H1 (cell line): ENCODE measurements around the gene ADAMTS16. TPM values are rescaled to one million over a fixed set of nuclear protein-coding genes. Genes with fewer than 3 reads are reported as not detected.

Source experiments
- CTCF ChIA-PET: fragments of 300-600 bp; sonication (Branson Sonifier 250); formaldehyde crosslinking; loops from one replicate; lab custom pipeline; 2021; ENCODE audit not compliant: partially characterized antibody; lab: Charles Lee
- POLR2A ChIA-PET: fragments of 300-600 bp; sonication (Branson Sonifier 250); formaldehyde crosslinking; loops from one replicate; lab custom pipeline; 2021; ENCODE audit warnings: inconsistent platforms; ENCODE audit not compliant: partially characterized antibody; lab: Charles Lee
- DNase-seq, 2 experiments: peaks; one replicate each; pipeline versions ENCODE4 v3.0.0 to v3.0.0-alpha.2; 2010 to 2022; ENCODE audit warnings: low spot score in 2 of 2, low read depth in 1 of 2, mixed read lengths in 1 of 2
- FAIRE-seq: peaks from 2 replicates; lab custom pipeline; 2011; peaks lifted over from hg19 to GRCh38; lab: Jason Lieb, UNC
- H2AFZ ChIP-seq: 2 replicates; pipeline ENCODE4 v1.8.1; 2012; ENCODE audit warnings: low read length, inconsistent platforms
- H2AK5ac ChIP-seq: 2 replicates; pipeline ENCODE4 v1.6.1; 2013; ENCODE audit warnings: low read depth, low read length
- H2BK120ac ChIP-seq: replicated peaks from 2 replicates; pipeline ENCODE3; 2013; ENCODE audit warnings: low read depth, low read length, inconsistent platforms
- H2BK12ac ChIP-seq: 2 replicates; pipeline ENCODE4 v1.6.1; 2013; ENCODE audit warnings: low read depth, low read length
- H2BK15ac ChIP-seq: 2 replicates; pipeline ENCODE4 v1.6.1; 2013; ENCODE audit warnings: low read length
- H2BK20ac ChIP-seq: 2 replicates; pipeline ENCODE4 v1.6.1; 2013; ENCODE audit warnings: low read length
- H2BK5ac ChIP-seq: 2 replicates; pipeline ENCODE4 v1.6.1; 2013; ENCODE audit warnings: low read depth, low read length
- H3K14ac ChIP-seq: 2 replicates; pipeline ENCODE4 v1.6.1; 2013; ENCODE audit warnings: inconsistent platforms; ENCODE audit not compliant: insufficient read length
- H3K18ac ChIP-seq: 2 replicates; pipeline ENCODE4 v1.6.1; 2013; ENCODE audit warnings: low read length; ENCODE audit errors: extremely low read depth
- H3K23ac ChIP-seq: 2 replicates; pipeline ENCODE4 v1.6.1; 2013; ENCODE audit warnings: inconsistent platforms; ENCODE audit not compliant: insufficient read length
- H3K23me2 ChIP-seq: 2 replicates; pipeline ENCODE4 v1.6.1; 2013; ENCODE audit warnings: low read depth, low read length
- H3K27ac ChIP-seq: 2 replicates; pipeline ENCODE4 v1.6.1; 2011; ENCODE audit warnings: low read depth, low read length, inconsistent platforms
- H3K27me3 ChIP-seq, 4 experiments: replicated peaks in 1 of 4; 1 replicate in 1 of 4; 2 replicates in 3 of 4; pipeline versions ENCODE4 v1.6.1 to v1.8.1; 2011 to 2013; ENCODE audit warnings: low read length in 3 of 4, mild to moderate bottlenecking in 3 of 4, inconsistent platforms in 2 of 4, mixed read lengths in 2 of 4, moderate library complexity in 1 of 4; ENCODE audit not compliant: control insufficient read depth in 3 of 4, insufficient read depth in 3 of 4; ENCODE audit errors: extremely low read depth in 1 of 4
- H3K36me3 ChIP-seq, 4 experiments: 2 replicates each; pipeline versions ENCODE4 v1.6.1 to v1.8.1; 2011 to 2013; ENCODE audit warnings: mild to moderate bottlenecking in 4 of 4, low read length in 3 of 4, moderate library complexity in 2 of 4, control low read depth in 1 of 4, inconsistent platforms in 1 of 4; ENCODE audit not compliant: insufficient read depth in 4 of 4, control insufficient read depth in 2 of 4
- H3K4ac ChIP-seq: replicated peaks from 2 replicates; pipeline ENCODE3; 2013; ENCODE audit warnings: low read length, low read depth, mixed read lengths, inconsistent platforms; ENCODE audit not compliant: insufficient read length
- H3K4me1 ChIP-seq, 4 experiments: replicated peaks in 1 of 4; 1 replicate in 1 of 4; 2 replicates in 3 of 4; pipeline versions ENCODE4 v1.6.1 to v1.8.1; 2011 to 2013; ENCODE audit warnings: low read length in 3 of 4, inconsistent platforms in 2 of 4, mixed read lengths in 1 of 4; ENCODE audit not compliant: insufficient read depth in 4 of 4, control insufficient read depth in 3 of 4
- H3K4me2 ChIP-seq, 2 experiments: 2 replicates each; pipeline versions ENCODE4 v1.6.1 to v1.8.1; 2011 to 2013; ENCODE audit warnings: low read depth in 2 of 2, low read length in 2 of 2, control low read depth in 1 of 2, inconsistent platforms in 1 of 2, mild to moderate bottlenecking in 1 of 2; ENCODE audit not compliant: insufficient read depth in 1 of 2
- H3K4me3 ChIP-seq, 4 experiments: fragments of 200-600, 300-600 bp in 1 of 4; sonication (generic), shearing (Covaris generic), sonication (Bioruptor Twin) in 1 of 4; 2 replicates each; pipeline versions ENCODE4 v1.5.1 to v1.8.1; 2011 to 2016; ENCODE audit warnings: low read length in 4 of 4, low read depth in 3 of 4, control low read depth in 2 of 4, inconsistent platforms in 2 of 4, mild to moderate bottlenecking in 2 of 4, mixed read lengths in 1 of 4, moderate library complexity in 1 of 4; ENCODE audit not compliant: insufficient read depth in 2 of 4; ENCODE audit errors: extremely low read depth in 1 of 4
- H3K56ac ChIP-seq: replicated peaks from 2 replicates; pipeline ENCODE3; 2013; ENCODE audit warnings: low read depth, mild to moderate bottlenecking, mixed read lengths, low read length, inconsistent platforms; ENCODE audit not compliant: insufficient read length
- H3K79me1 ChIP-seq: 2 replicates; pipeline ENCODE4 v1.6.1; 2013; ENCODE audit warnings: low read depth, low read length, control low read depth
- H3K79me2 ChIP-seq, 2 experiments: 2 replicates each; pipeline versions ENCODE4 v1.6.1 to v1.8.1; 2012 to 2013; ENCODE audit warnings: low read length in 2 of 2, mild to moderate bottlenecking in 2 of 2, inconsistent platforms in 1 of 2; ENCODE audit not compliant: insufficient read depth in 2 of 2, control insufficient read depth in 1 of 2
- H3K9ac ChIP-seq, 4 experiments: replicated peaks in 1 of 4; 1 replicate in 1 of 4; 2 replicates in 3 of 4; pipeline versions ENCODE4 v1.6.1 to v1.8.1; 2011 to 2013; ENCODE audit warnings: low read depth in 3 of 4, low read length in 3 of 4, control low read depth in 2 of 4, mild to moderate bottlenecking in 2 of 4, moderate library complexity in 2 of 4, inconsistent platforms in 1 of 4; ENCODE audit errors: extremely low read depth in 1 of 4
- H3K9me3 ChIP-seq, 2 experiments: 2 replicates each; pipeline versions ENCODE4 v1.6.1 to v1.8.1; 2012 to 2013; ENCODE audit warnings: mild to moderate bottlenecking in 2 of 2, moderate library complexity in 2 of 2, control low read depth in 1 of 2, inconsistent platforms in 1 of 2, low read depth in 1 of 2, low read length in 1 of 2, mixed read lengths in 1 of 2; ENCODE audit not compliant: insufficient read depth in 2 of 2
- H4K20me1 ChIP-seq, 2 experiments: replicated peaks in 1 of 2; 2 replicates each; pipeline versions ENCODE3 to v1.8.1; 2011 to 2013; ENCODE audit warnings: inconsistent platforms in 2 of 2, low read length in 2 of 2, mild to moderate bottlenecking in 1 of 2; ENCODE audit not compliant: insufficient read depth in 2 of 2, control insufficient read depth in 1 of 2
- H4K5ac ChIP-seq: 2 replicates; pipeline ENCODE4 v1.6.1; 2013; ENCODE audit warnings: low read length, low read depth, mixed read lengths, inconsistent platforms; ENCODE audit not compliant: insufficient read length
- H4K8ac ChIP-seq: 2 replicates; pipeline ENCODE4 v1.8.0; 2013; ENCODE audit warnings: mild to moderate bottlenecking, moderate library complexity, low read length, inconsistent platforms; ENCODE audit not compliant: insufficient read depth; ENCODE audit errors: extremely low read depth
- H4K91ac ChIP-seq: replicated peaks from 2 replicates; pipeline ENCODE3; 2013; ENCODE audit warnings: low read length, mixed read lengths, inconsistent platforms; ENCODE audit not compliant: insufficient read length
- BACH1 ChIP-seq: IDR thresholded peaks from 2 replicates; pipeline ENCODE4 v1.6.1; 2012; ENCODE audit warnings: low read length, improper control_type of control experiment
- HDAC2 ChIP-seq, 2 experiments: fragments of 300-600 bp in 1 of 2; sonication (generic) in 1 of 2; IDR thresholded peaks; 2 replicates each; pipeline ENCODE4 v1.6.1; 2011 to 2012; ENCODE audit warnings: low read depth in 2 of 2, low read length in 2 of 2, mild to moderate bottlenecking in 2 of 2, moderate library complexity in 2 of 2, borderline replicate concordance in 1 of 2, inconsistent platforms in 1 of 2
- KDM1A ChIP-seq: fragments of 200-600, 300-600 bp; sonication (generic); IDR thresholded peaks from 2 replicates; pipeline ENCODE4 v1.7.1; 2016; ENCODE audit warnings: mild to moderate bottlenecking, low read length, borderline replicate concordance
- NANOG ChIP-seq: IDR thresholded peaks from 2 replicates; pipeline ENCODE4 v1.6.1; 2011; ENCODE audit warnings: low read length, low read depth, mild to moderate bottlenecking, inconsistent platforms; ENCODE audit not compliant: insufficient read depth, poor library complexity, severe bottlenecking
- PHF8 ChIP-seq: fragments of 200-600 bp; sonication (generic); conservative IDR thresholded peaks from 2 replicates; pipeline ENCODE4 v1.7.1; 2012; ENCODE audit warnings: low read depth, mild to moderate bottlenecking, inconsistent platforms, low read length, moderate library complexity
- POU5F1 ChIP-seq: IDR thresholded peaks from 2 replicates; pipeline ENCODE4 v1.6.1; 2011; ENCODE audit warnings: low read depth, mild to moderate bottlenecking, low read length, moderate library complexity
- RAD21 ChIP-seq, 2 experiments: IDR thresholded peaks in 1 of 2; conservative IDR thresholded peaks in 1 of 2; 2 replicates each; pipeline ENCODE4 v1.6.1; 2011; ENCODE audit warnings: low read depth in 2 of 2, low read length in 2 of 2, improper control_type of control experiment in 1 of 2, inconsistent platforms in 1 of 2, mild to moderate bottlenecking in 1 of 2, moderate library complexity in 1 of 2
- WGBS, 2 experiments: shearing (Covaris generic) in 1 of 2; methylation state at CpG; one replicate each; pipeline versions ENCODE4 v1.1.6 to v1.1.7; 2013 to 2015; ENCODE audit warnings: low lambda C conversion rate in 2 of 2, mixed read lengths in 2 of 2, inconsistent platforms in 1 of 2, low coverage in 1 of 2, missing lambda C conversion rate in 1 of 2; ENCODE audit not compliant: insufficient replicate concordance in 2 of 2, insufficient coverage in 1 of 2, insufficient read length in 1 of 2; ENCODE audit errors: extremely low coverage in 1 of 2, missing lambda C conversion rate in 1 of 2; 5-methylcytosine and 5-hydroxymethylcytosine counted together
- polyA plus RNA-seq, 7 experiments: library from polyadenylated mRNA; depleted of rRNA in 3 of 7; stranded (reverse) in 5 of 7; unstranded in 2 of 7; fragments of >200 nt in 5 of 7; fragments of 200-250 nt in 2 of 7; gene quantifications; 1 replicate in 5 of 7; 2 replicates in 1 of 7; 4 replicates in 1 of 7; pipeline versions ENCODE4 v1.2.1 to v1.2.3, GENCODE V29; 2011 to 2013; ENCODE audit warnings: missing spikeins in 2 of 7, mixed read lengths in 2 of 7
- total RNA-seq: library from RNA; stranded (reverse); fragmentation: NEBNext Ultra II Directional; extraction: Animal tissue kit (Norgen Biotek cat#: 25700); gene quantifications from 2 replicates; pipeline ENCODE4 v1.2.1, GENCODE V29; 2021
- TF ChIP-seq, protein P1 (sequence below), 3 experiments: IDR thresholded peaks; 1 replicate in 2 of 3; 2 replicates in 1 of 3; pipeline versions ENCODE4 v1.5.1 to v1.6.1; 2011; ENCODE audit warnings: low read length in 3 of 3, mild to moderate bottlenecking in 3 of 3, inconsistent platforms in 2 of 3, low read depth in 1 of 3, moderate library complexity in 1 of 3; ENCODE audit not compliant: insufficient read depth in 1 of 3; ENCODE audit errors: control extremely low read depth in 1 of 3

Gene ADAMTS16
- total and polyA plus RNA-seq, 2 of the 8 experiments (the other 6 are each of a cell fraction or from before 2014, with no cell fraction given), result 3.7 to 16.0 TPM

- Histone ChIP-seq H3K18ac (no peak overlapping the region), H4K91ac (no peak overlapping the region), H3K27ac (no peak overlapping the region), H4K20me1 (no peaks in the 10 kb centered on the region), H3K27me3 (no peaks in the 10 kb centered on the region), H3K79me1 (no peaks in the 10 kb centered on the region), H3K4ac (no peak overlapping the region), H3K4me1 (peaks cover 0 to 7% (median 0%) of the 10 kb centered on the region in 4 experiments; a peak in 1 of 7 replicates), H3K23me2 (no peaks in the 10 kb centered on the region), H3K23ac (no peak overlapping the region), H3K14ac (no peak overlapping the region), H2BK20ac (no peak overlapping the region), H3K36me3 (no peaks in the 10 kb centered on the region), H4K8ac (no peak overlapping the region), H2AK5ac (no peak overlapping the region), H2BK5ac (no peak overlapping the region), H4K5ac (no peak overlapping the region), H3K56ac (no peak overlapping the region), H3K9ac (no peak overlapping the region), H3K9me3 (no peaks in the 10 kb centered on the region), H3K4me2 (no peak overlapping the region), H3K79me2 (no peaks in the 10 kb centered on the region), H2BK12ac (no peak overlapping the region), H2BK120ac (no peak overlapping the region), H3K4me3 (no peak overlapping the region), H2BK15ac (no peak overlapping the region), H2AFZ (no peak overlapping the region)
- ChIA-PET CTCF (interaction anchor here (1.5 kb wide), 1 partner anchor 36 kb away, joined by 3 read pairs; no protein-coding TSS in a partner anchor), POLR2A (no interaction called here)
- FAIRE-seq, result no peak
- DNase-seq, result no peak
- WGBS, 2 experiments, result 93% methylated on average over 9 of the region's 9 CpGs; no CpG with 5 or more reads in 1 of the 2 experiments
- TF ChIP-seq KDM1A (no peak), BACH1 (no peak), NANOG (no peak), RAD21 (IDR thresholded peaks at IDR 0.05 in 1 of 2, conservative IDR thresholded peaks at IDR 0.05 in 1 of 2; ENCODE audit: low read depth in 2 of 2, low read length in 2 of 2) (no peak), PHF8 (no peak), POU5F1 (no peak), HDAC2 (IDR thresholded peaks at IDR 0.05; ENCODE audit: borderline replicate concordance in 1 of 2, low read depth in 2 of 2, low read length in 2 of 2) (no peak)
- TF ChIP-seq, protein P1, sequence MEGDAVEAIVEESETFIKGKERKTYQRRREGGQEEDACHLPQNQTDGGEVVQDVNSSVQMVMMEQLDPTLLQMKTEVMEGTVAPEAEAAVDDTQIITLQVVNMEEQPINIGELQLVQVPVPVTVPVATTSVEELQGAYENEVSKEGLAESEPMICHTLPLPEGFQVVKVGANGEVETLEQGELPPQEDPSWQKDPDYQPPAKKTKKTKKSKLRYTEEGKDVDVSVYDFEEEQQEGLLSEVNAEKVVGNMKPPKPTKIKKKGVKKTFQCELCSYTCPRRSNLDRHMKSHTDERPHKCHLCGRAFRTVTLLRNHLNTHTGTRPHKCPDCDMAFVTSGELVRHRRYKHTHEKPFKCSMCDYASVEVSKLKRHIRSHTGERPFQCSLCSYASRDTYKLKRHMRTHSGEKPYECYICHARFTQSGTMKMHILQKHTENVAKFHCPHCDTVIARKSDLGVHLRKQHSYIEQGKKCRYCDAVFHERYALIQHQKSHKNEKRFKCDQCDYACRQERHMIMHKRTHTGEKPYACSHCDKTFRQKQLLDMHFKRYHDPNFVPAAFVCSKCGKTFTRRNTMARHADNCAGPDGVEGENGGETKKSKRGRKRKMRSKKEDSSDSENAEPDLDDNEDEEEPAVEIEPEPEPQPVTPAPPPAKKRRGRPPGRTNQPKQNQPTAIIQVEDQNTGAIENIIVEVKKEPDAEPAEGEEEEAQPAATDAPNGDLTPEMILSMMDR (IDR thresholded peaks at IDR 0.05; ENCODE audit: control extremely low read depth in 1 of 3, insufficient read depth in 1 of 3, low read depth in 1 of 3, low read length in 3 of 3), result no peak
These were observed 219.5 kb downstream of the ADAMTS16 start for GRCh38 chr5:5359618-5360017.
